ENCODE results near the gene ATP6V1G1.

Gene ATP6V1G1

DNA sequence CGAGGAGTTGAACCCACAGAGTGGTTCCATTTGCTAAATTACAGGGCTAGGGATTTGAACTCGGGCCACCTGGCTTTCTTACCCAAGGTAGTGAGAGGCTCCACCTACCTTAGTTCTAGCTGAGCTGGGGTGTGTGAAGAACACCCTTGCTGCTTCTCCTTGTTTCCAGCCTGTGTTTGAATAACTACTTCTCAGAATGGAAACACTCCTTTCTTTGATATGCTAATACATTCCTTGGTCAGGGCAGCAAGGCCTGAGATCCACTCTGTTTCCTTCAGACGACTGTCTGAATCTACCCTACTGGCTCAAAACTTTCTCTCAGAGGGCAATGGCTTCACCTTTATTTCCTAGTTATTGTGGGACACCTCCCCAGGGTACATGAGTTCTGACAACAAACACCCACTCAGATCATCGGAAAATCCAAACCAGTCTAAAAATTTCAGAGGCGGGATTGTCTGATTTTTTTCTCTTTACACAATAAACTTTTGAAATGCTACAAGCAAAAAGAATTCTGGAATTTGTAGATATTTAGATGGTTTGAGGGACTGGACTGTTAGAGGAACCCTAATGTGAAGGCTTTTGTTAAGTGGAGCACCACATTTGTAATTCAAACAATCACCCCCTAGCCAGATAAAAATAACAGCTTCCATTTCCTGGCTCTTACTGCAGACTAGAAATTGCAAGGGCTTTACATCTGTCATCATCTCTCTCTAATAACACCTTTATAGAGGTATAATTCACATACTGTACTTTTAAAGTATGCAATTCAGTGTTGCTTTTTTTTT, 4.0 kb upstream of the ATP6V1G1 start:
- no peaks in the 10 kb centered on the region for H3K36me3 ChIP-seq (replicated peaks; ENCODE audit: insufficient read depth, low read length)
- no peak overlapping the region for H3K4me2 ChIP-seq (ENCODE audit: low read depth, low read length)
- H3K79me2 ChIP-seq (ENCODE audit: low read length): peaks cover 14% of the 10 kb centered on the region
- H3K9me3 ChIP-seq (replicated peaks; ENCODE audit: insufficient read depth, low read length): no peaks in the 10 kb centered on the region
- no peaks in the 10 kb centered on the region for H3K9me2 ChIP-seq (replicated peaks; ENCODE audit: insufficient read depth, low read length)
- no peak overlapping the region for H2AFZ ChIP-seq (ENCODE audit: low read length)
- no peak for DNase-seq
- no peak overlapping the region for H3K4me3 ChIP-seq (ENCODE audit: low read length)
- TF ChIP-seq CTCF (IDR thresholded peaks at IDR 0.05; ENCODE audit: low read length) (no peak), EZH2 (optimal IDR thresholded peaks at IDR 0.05; ENCODE audit: low read depth, low read length) (no peak), EZH2phosphoT487 (IDR thresholded peaks at IDR 0.05; ENCODE audit: low read length) (no peak)
- peaks cover 3% of the 10 kb centered on the region; the same call in 1 of the 2 replicates for H3F3A ChIP-seq (ENCODE audit: insufficient read depth, low read length)
- no peak overlapping the region for H3K9ac ChIP-seq (ENCODE audit: low read length)
- H3K27ac ChIP-seq (ENCODE audit: low read length): no peak overlapping the region
- H3K27me3 ChIP-seq (replicated peaks; ENCODE audit: insufficient read depth, low read length): no peaks in the 10 kb centered on the region
- no peaks in the 10 kb centered on the region for H3K4me1 ChIP-seq (ENCODE audit: low read length)
- H4K20me1 ChIP-seq (ENCODE audit: insufficient read depth, low read length): no peaks in the 10 kb centered on the region

GRCh38 chr9:114588210-114588609, 641 bp downstream of the ATP6V1G1 start:
- H2AFZ ChIP-seq (ENCODE audit: low read length): no peak overlapping the region
- H3K4me1 ChIP-seq (ENCODE audit: low read length): peaks cover 17% of the 10 kb centered on the region
- peaks cover 34% of the 10 kb centered on the region for H3F3A ChIP-seq (ENCODE audit: insufficient read depth, low read length)
- H4K20me1 ChIP-seq (ENCODE audit: insufficient read depth, low read length): no peaks in the 10 kb centered on the region
- H3K4me2 ChIP-seq (ENCODE audit: low read depth, low read length): peak overlapping the region; percentile 82
- no peaks in the 10 kb centered on the region for H3K9me2 ChIP-seq (replicated peaks; ENCODE audit: insufficient read depth, low read length)
- H3K27me3 ChIP-seq (replicated peaks; ENCODE audit: insufficient read depth, low read length): no peaks in the 10 kb centered on the region
- H3K79me2 ChIP-seq (ENCODE audit: low read length): peaks cover 61% of the 10 kb centered on the region
- TF ChIP-seq EZH2 (optimal IDR thresholded peaks at IDR 0.05; ENCODE audit: low read depth, low read length) (no peak), CTCF (IDR thresholded peaks at IDR 0.05; ENCODE audit: low read length) (no peak), EZH2phosphoT487 (IDR thresholded peaks at IDR 0.05; ENCODE audit: low read length) (no peak)
- peak overlapping the region; percentile 84; the same call in 1 of the 2 replicates for H3K27ac ChIP-seq (ENCODE audit: low read length)
- H3K9me3 ChIP-seq (replicated peaks; ENCODE audit: insufficient read depth, low read length): no peaks in the 10 kb centered on the region
- H3K36me3 ChIP-seq (replicated peaks; ENCODE audit: insufficient read depth, low read length): 0 out of 2 replicates have a peak, but pooled peaks cover under 1% of the 10 kb centered on the region
- peak overlapping the region; percentile 98 for H3K4me3 ChIP-seq (ENCODE audit: low read length)
- peak overlapping the region; percentile 99 for H3K9ac ChIP-seq (ENCODE audit: low read length)
- DNase-seq: no peak

- Histone ChIP-seq H3K9me3 (replicated peaks; ENCODE audit: insufficient read depth, low read length) (no peaks in the 10 kb centered on the region), H4K20me1 (ENCODE audit: insufficient read depth, low read length) (no peaks in the 10 kb centered on the region), H3K27ac (ENCODE audit: low read length) (peak overlapping the region; percentile 84; the same call in 1 of the 2 replicates), H3K36me3 (replicated peaks; ENCODE audit: insufficient read depth, low read length) (0 out of 2 replicates have a peak, but pooled peaks cover 6% of the 10 kb centered on the region), H2AFZ (ENCODE audit: low read length) (no peak overlapping the region), H3K4me1 (ENCODE audit: low read length) (peaks cover 22% of the 10 kb centered on the region), H3K79me2 (ENCODE audit: low read length) (peaks cover 68% of the 10 kb centered on the region), H3K4me3 (ENCODE audit: low read length) (peak overlapping the region; percentile 98), H3K9me2 (replicated peaks; ENCODE audit: insufficient read depth, low read length) (no peaks in the 10 kb centered on the region), H3K4me2 (ENCODE audit: low read depth, low read length) (peak overlapping the region; percentile 82), H3K9ac (ENCODE audit: low read length) (peak overlapping the region; percentile 99), H3F3A (ENCODE audit: insufficient read depth, low read length) (peaks cover 34% of the 10 kb centered on the region), H3K27me3 (replicated peaks; ENCODE audit: insufficient read depth, low read length) (no peaks in the 10 kb centered on the region)
- no peak for TF ChIP-seq CTCF (IDR thresholded peaks at IDR 0.05; ENCODE audit: low read length)
- TF ChIP-seq EZH2phosphoT487 (IDR thresholded peaks at IDR 0.05; ENCODE audit: low read length): no peak
- no peak for TF ChIP-seq EZH2 (optimal IDR thresholded peaks at IDR 0.05; ENCODE audit: low read depth, low read length)
- no peak for DNase-seq
These were observed 1.3 kb downstream of the ATP6V1G1 start for GRCh38 chr9:114588651-114589526.

All from MM.1S (cell line).